Upper lobe of right lung (tissue), 1 donor: ENCODE results near the gene KATNB1. TPM values are rescaled to one million over a fixed set of nuclear protein-coding genes. Genes with fewer than 3 reads are reported as not detected.
"Not testable (repeated sequence)": the region's sequence is repeated elsewhere in the genome, so short reads cannot be mapped to it uniquely, and the experiment has no call there.

ENCODE experiments used
- ATAC-seq: fragments of 200-7000 bp; cut with Tn5 transposase; one replicate; pipeline ENCODE4 v1.9.1; 2020; ENCODE audit warnings: mild to moderate bottlenecking, moderate library complexity
- DNase-seq: peaks from one replicate; pipeline ENCODE4 v3.0.0-alpha.2; 2020
- H3K27ac ChIP-seq: fragments of 200-600 bp; one replicate; pipeline ENCODE4 v1.8.0; 2022
- H3K27me3 ChIP-seq: fragments of 200-600 bp; one replicate; pipeline ENCODE4 v1.8.0; 2022; ENCODE audit warnings: mild to moderate bottlenecking
- H3K36me3 ChIP-seq: fragments of 200-600 bp; one replicate; pipeline ENCODE4 v1.8.0; 2022
- H3K4me1 ChIP-seq: fragments of 200-600 bp; one replicate; pipeline ENCODE4 v1.8.0; 2022
- H3K4me3 ChIP-seq: fragments of 200-600 bp; one replicate; pipeline ENCODE4 v1.8.0; 2022; ENCODE audit warnings: mild to moderate bottlenecking
- H3K9me3 ChIP-seq: fragments of 200-600 bp; one replicate; pipeline ENCODE4 v1.8.0; 2022
- intact Hi-C: fragments of 100-400 bp; cut with DNase I; formaldehyde crosslinking; loops from one replicate; pipeline ENCODE4 v1.11.0; 2022
- total RNA-seq: library from RNA; stranded (reverse); fragmentation: NEBNext Ultra II Directional; extraction: Animal tissue kit (Norgen Biotek cat#: 25700); gene quantifications from one replicate; pipeline ENCODE4 v1.2.1, GENCODE V29; 2021
- TF ChIP-seq, protein P1 (sequence below): fragments of 200-600 bp; IDR thresholded peaks from one replicate; pipeline ENCODE4 v1.8.0; 2022; ENCODE audit warnings: antibody characterized with exemption
- donor health status: DM: no; HTN: yes; CAD: no; lungs with severe emphysema.

The KATNB1 gene
- total RNA-seq, 1 donor from 2014 or later = 16.6 TPM

DNA sequence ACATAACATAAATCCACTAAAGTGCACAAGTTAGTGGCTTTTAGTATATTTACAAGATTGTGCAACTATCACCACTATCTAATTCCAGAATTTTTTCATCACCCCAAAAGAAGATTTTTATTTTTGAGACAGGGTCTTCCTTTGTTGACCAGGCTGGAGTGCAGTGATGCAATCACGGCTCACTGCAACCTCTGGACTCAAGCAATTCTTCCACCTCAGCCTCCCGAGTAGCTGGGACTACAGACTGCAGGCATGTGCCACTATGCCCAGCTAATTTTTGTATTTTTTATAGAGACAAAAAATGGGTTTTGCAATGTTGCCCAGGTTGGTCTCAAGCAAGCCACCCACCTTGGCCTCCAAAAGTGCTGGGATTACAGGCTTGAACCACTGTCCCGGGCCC is 25.9 kb upstream of the KATNB1 start:
- intact Hi-C loops = no loop called here
- ATAC-seq (no peak), DNase-seq (no peak)
- Histone ChIP-seq H3K4me1 (no peaks in the 10 kb centered on the region), H3K4me3 (no peak overlapping the region), H3K27me3 (no peaks in the 10 kb centered on the region), H3K36me3 (no peaks in the 10 kb centered on the region), H3K9me3 (no peaks in the 10 kb centered on the region), H3K27ac (no peak overlapping the region)
- TF ChIP-seq, protein P1, sequence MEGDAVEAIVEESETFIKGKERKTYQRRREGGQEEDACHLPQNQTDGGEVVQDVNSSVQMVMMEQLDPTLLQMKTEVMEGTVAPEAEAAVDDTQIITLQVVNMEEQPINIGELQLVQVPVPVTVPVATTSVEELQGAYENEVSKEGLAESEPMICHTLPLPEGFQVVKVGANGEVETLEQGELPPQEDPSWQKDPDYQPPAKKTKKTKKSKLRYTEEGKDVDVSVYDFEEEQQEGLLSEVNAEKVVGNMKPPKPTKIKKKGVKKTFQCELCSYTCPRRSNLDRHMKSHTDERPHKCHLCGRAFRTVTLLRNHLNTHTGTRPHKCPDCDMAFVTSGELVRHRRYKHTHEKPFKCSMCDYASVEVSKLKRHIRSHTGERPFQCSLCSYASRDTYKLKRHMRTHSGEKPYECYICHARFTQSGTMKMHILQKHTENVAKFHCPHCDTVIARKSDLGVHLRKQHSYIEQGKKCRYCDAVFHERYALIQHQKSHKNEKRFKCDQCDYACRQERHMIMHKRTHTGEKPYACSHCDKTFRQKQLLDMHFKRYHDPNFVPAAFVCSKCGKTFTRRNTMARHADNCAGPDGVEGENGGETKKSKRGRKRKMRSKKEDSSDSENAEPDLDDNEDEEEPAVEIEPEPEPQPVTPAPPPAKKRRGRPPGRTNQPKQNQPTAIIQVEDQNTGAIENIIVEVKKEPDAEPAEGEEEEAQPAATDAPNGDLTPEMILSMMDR = no peak

DNA sequence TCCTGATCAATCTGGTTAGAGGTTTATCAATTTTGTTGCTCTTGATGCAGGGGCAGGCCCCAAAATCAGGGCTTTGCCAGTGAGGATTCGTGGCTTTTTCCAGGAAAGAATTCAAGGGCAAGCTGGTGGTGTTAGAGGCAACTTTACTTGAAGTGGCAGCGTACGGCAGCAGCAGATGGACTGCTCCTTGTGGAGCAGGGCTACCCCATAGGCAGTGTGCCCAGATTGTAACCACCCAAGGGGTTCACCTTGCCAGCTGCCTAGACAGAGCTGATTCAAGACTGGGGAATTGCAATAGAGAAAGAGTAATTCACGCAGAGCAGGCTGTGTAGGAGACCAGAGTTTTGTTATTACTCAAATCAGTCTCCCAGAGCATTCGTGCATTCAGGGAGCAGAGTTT is 24.2 kb upstream of the KATNB1 start:
- no peak overlapping the region for H3K4me3 ChIP-seq
- no peaks in the 10 kb centered on the region for H3K27me3 ChIP-seq
- intact Hi-C loops = no loop called here
- DNase-seq (no peak), ATAC-seq (no peak)
- H3K4me1 ChIP-seq = no peaks in the 10 kb centered on the region
- no peaks in the 10 kb centered on the region for H3K9me3 ChIP-seq
- no peaks in the 10 kb centered on the region for H3K36me3 ChIP-seq
- no peak overlapping the region for H3K27ac ChIP-seq
- TF ChIP-seq, protein P1 = no peak

- Histone ChIP-seq H3K4me3 (no peak overlapping the region), H3K9me3 (no peaks in the 10 kb centered on the region), H3K36me3 (no peaks in the 10 kb centered on the region), H3K4me1 (no peaks in the 10 kb centered on the region), H3K27me3 (no peaks in the 10 kb centered on the region), H3K27ac (no peak overlapping the region)
- intact Hi-C loops = no loop called here
- TF ChIP-seq, protein P1 = no peak
- DNase-seq = no peak
- no peak for ATAC-seq
Measured at GRCh38 chr16:57711993-57712392, 23.6 kb upstream of the KATNB1 start.

DNA sequence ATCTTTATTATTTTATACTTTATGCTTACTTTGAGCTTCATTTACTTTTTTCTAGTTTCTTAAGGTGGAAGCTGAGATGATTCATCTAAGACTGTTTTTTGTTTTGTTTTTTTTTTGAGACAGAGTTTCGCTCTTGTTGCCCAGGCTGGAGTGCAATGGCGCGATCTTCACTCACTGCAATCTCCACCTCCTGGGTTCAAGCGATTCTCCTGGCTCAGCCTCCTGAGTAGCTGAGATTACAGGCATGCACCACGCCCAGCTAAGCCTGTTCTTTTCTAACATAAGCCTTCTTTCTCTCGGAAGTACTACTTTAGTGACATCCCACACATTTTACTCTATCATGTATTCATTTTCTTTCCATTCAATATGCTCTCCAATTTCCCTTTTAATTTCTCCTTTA is 23.0 kb upstream of the KATNB1 start:
- DNase-seq, intact Hi-C loops, H3K27me3 ChIP-seq, H3K27ac ChIP-seq, H3K4me1 ChIP-seq, H3K4me3 ChIP-seq, ATAC-seq, H3K36me3 ChIP-seq, H3K9me3 ChIP-seq: not testable (repeated sequence)

- DNase-seq = no peak
- TF ChIP-seq, protein P1 = no peak
- Histone ChIP-seq H3K27me3 (no peaks in the 10 kb centered on the region), H3K4me3 (no peak overlapping the region), H3K4me1 (no peaks in the 10 kb centered on the region), H3K27ac (no peak overlapping the region), H3K36me3 (no peaks in the 10 kb centered on the region), H3K9me3 (no peaks in the 10 kb centered on the region)
- intact Hi-C loops = no loop called here
- ATAC-seq = no peak
Measured at GRCh38 chr16:57713596-57713995, 22.0 kb upstream of the KATNB1 start.

DNA sequence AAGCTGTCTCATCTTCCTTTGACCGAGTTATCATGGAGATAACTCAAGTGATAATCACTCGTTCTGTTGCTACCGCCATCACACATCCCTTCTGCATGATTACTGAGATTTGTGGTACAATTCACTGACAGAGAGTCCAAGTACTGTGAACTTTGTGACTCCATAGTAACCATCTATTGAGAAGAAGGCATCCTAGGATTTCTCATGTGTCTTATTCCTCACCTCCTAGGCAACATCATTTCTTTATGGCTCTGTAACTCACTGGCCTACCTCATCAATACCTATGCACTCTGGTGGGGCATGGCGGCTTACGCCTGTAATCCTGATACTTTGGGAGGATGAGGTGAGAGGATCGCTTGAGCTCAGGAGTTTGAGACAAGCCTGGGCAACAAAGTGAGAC is 21.5 kb upstream of the KATNB1 start:
- ATAC-seq (no peak), DNase-seq (no peak)
- no peaks in the 10 kb centered on the region for H3K9me3 ChIP-seq
- H3K27me3 ChIP-seq = no peaks in the 10 kb centered on the region
- no peak overlapping the region for H3K4me3 ChIP-seq
- H3K4me1 ChIP-seq = no peaks in the 10 kb centered on the region
- H3K27ac ChIP-seq = no peak overlapping the region
- H3K36me3 ChIP-seq = no peaks in the 10 kb centered on the region
- intact Hi-C loops = no loop called here
- TF ChIP-seq, protein P1 = no peak
